ENCODE measurements around the gene ELFN2.

ELFN2 gene

DNA sequence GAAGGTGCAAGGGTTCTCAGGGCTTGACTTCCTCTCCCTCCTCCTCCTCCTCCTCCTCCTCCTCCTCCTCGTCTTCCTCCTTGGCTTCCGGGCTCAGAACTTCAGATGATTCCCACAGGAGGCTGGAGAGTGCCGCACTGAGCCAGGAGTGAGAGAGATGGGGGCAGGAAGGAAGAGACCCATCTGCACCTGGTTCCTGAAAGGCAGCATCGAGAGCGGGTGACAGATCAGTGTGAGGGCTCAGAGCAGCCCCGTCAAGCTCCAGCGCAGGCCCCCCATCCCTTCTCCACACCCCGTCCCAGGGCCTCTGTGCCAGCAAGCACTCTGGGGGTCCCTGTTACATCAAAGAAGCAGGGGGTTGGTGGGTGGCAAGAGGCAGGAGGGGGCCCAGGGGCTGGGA lies 51.5 kb downstream of the ELFN2 start:
- Histone ChIP-seq H3K4me3 (ENCODE audit: low read depth, low read length) (no peak overlapping the region), H3K9ac (no peak overlapping the region), H3K27ac (no peak overlapping the region), H3K4me1 (no peaks in the 10 kb centered on the region), H3K9me3 (ENCODE audit: control insufficient read depth, low read length) (no peaks in the 10 kb centered on the region), H3K79me2 (no peaks in the 10 kb centered on the region), H3K4me2 (ENCODE audit: low read length) (no peak overlapping the region), H2AFZ (no peak overlapping the region), H3K36me3 (ENCODE audit: control insufficient read depth, insufficient read depth, low read length) (no peaks in the 10 kb centered on the region), H3K27me3 (ENCODE audit: control insufficient read depth, insufficient read depth, low read length) (no peaks in the 10 kb centered on the region)
- TF ChIP-seq, protein P1, sequence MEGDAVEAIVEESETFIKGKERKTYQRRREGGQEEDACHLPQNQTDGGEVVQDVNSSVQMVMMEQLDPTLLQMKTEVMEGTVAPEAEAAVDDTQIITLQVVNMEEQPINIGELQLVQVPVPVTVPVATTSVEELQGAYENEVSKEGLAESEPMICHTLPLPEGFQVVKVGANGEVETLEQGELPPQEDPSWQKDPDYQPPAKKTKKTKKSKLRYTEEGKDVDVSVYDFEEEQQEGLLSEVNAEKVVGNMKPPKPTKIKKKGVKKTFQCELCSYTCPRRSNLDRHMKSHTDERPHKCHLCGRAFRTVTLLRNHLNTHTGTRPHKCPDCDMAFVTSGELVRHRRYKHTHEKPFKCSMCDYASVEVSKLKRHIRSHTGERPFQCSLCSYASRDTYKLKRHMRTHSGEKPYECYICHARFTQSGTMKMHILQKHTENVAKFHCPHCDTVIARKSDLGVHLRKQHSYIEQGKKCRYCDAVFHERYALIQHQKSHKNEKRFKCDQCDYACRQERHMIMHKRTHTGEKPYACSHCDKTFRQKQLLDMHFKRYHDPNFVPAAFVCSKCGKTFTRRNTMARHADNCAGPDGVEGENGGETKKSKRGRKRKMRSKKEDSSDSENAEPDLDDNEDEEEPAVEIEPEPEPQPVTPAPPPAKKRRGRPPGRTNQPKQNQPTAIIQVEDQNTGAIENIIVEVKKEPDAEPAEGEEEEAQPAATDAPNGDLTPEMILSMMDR (IDR thresholded peaks at IDR 0.05) = no peak

- H3K4me2 ChIP-seq (ENCODE audit: low read length) = no peak overlapping the region
- TF ChIP-seq, protein P1 (IDR thresholded peaks at IDR 0.05) = no peak
- no peaks in the 10 kb centered on the region for H3K79me2 ChIP-seq
- no peaks in the 10 kb centered on the region for H3K4me1 ChIP-seq
- no peaks in the 10 kb centered on the region for H3K27me3 ChIP-seq (ENCODE audit: control insufficient read depth, insufficient read depth, low read length)
- H3K36me3 ChIP-seq (ENCODE audit: control insufficient read depth, insufficient read depth, low read length) = no peaks in the 10 kb centered on the region
- H3K4me3 ChIP-seq (ENCODE audit: low read depth, low read length) = no peak overlapping the region
- no peak overlapping the region for H3K27ac ChIP-seq
- no peak overlapping the region for H3K9ac ChIP-seq
- no peaks in the 10 kb centered on the region for H3K9me3 ChIP-seq (ENCODE audit: control insufficient read depth, low read length)
- no peak overlapping the region for H2AFZ ChIP-seq
These were observed 52.7 kb downstream of the ELFN2 start for GRCh38 chr22:37374571-37374970.

DNA sequence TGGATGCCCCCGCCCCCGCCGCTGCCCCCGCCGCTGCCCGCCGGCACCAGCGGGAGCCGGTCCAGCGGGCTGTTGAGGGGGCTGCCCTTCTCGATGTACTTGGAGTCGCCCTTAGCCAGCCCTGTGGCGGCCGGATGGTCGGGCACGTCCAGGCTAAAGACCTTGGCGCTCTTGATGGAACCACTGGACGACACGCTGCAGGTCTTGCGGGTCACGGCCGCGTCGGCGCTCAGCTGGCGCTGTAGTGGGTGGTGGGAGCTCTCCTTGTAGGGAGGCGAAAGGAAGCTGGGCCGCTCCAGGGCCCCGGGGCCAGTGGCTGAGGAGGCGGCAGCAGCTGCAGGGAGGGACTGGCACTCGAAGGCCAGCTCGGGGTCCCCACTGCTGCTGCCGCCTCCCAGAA lies 53.8 kb downstream of the ELFN2 start:
- TF ChIP-seq, protein P1 (IDR thresholded peaks at IDR 0.05) = no peak
- H3K79me2 ChIP-seq = no peaks in the 10 kb centered on the region
- H3K4me1 ChIP-seq = no peaks in the 10 kb centered on the region
- no peak overlapping the region for H3K4me3 ChIP-seq (ENCODE audit: low read depth, low read length)
- H3K9ac ChIP-seq = no peak overlapping the region
- no peaks in the 10 kb centered on the region for H3K36me3 ChIP-seq (ENCODE audit: control insufficient read depth, insufficient read depth, low read length)
- H3K27ac ChIP-seq = no peak overlapping the region
- no peaks in the 10 kb centered on the region for H3K9me3 ChIP-seq (ENCODE audit: control insufficient read depth, low read length)
- H3K27me3 ChIP-seq (ENCODE audit: control insufficient read depth, insufficient read depth, low read length) = no peaks in the 10 kb centered on the region
- H2AFZ ChIP-seq = no peak overlapping the region
- H3K4me2 ChIP-seq (ENCODE audit: low read length) = no peak overlapping the region

GRCh38 chr22:37371911-37372310 lies 55.4 kb downstream of the ELFN2 start:
- no peaks in the 10 kb centered on the region for H3K9me3 ChIP-seq (ENCODE audit: control insufficient read depth, low read length)
- TF ChIP-seq, protein P1 (IDR thresholded peaks at IDR 0.05) = no peak
- no peaks in the 10 kb centered on the region for H3K79me2 ChIP-seq
- no peak overlapping the region for H3K27ac ChIP-seq
- H3K4me1 ChIP-seq = no peaks in the 10 kb centered on the region
- H3K4me3 ChIP-seq (ENCODE audit: low read depth, low read length) = no peak overlapping the region
- no peaks in the 10 kb centered on the region for H3K27me3 ChIP-seq (ENCODE audit: control insufficient read depth, insufficient read depth, low read length)
- no peak overlapping the region for H3K4me2 ChIP-seq (ENCODE audit: low read length)
- no peak overlapping the region for H2AFZ ChIP-seq
- H3K9ac ChIP-seq = no peak overlapping the region
- H3K36me3 ChIP-seq (ENCODE audit: control insufficient read depth, insufficient read depth, low read length) = no peaks in the 10 kb centered on the region

- Histone ChIP-seq H3K4me2 (ENCODE audit: low read length) (no peak overlapping the region), H3K4me1 (no peaks in the 10 kb centered on the region), H3K9me3 (ENCODE audit: control insufficient read depth, low read length) (no peaks in the 10 kb centered on the region), H3K27ac (no peak overlapping the region), H3K9ac (no peak overlapping the region), H2AFZ (no peak overlapping the region), H3K79me2 (no peaks in the 10 kb centered on the region), H3K27me3 (ENCODE audit: control insufficient read depth, insufficient read depth, low read length) (no peaks in the 10 kb centered on the region), H3K4me3 (ENCODE audit: low read depth, low read length) (no peak overlapping the region), H3K36me3 (ENCODE audit: control insufficient read depth, insufficient read depth, low read length) (no peaks in the 10 kb centered on the region)
- TF ChIP-seq, protein P1 (IDR thresholded peaks at IDR 0.05) = no peak
These were observed 55.8 kb downstream of the ELFN2 start for GRCh38 chr22:37371491-37371890.

All from parathyroid adenoma (tissue), 2 donors.